ENCODE data around the gene MYO9B.

Gene MYO9B

GRCh38 chr19:17075864-17076542, 426 bp downstream of the MYO9B start:
- peak overlapping the region; percentile 95 for H3K4me3 Mint-ChIP-seq
- H3K36me3 Mint-ChIP-seq (ENCODE audit: low read depth): peaks cover 25% of the 10 kb centered on the region

DNA sequence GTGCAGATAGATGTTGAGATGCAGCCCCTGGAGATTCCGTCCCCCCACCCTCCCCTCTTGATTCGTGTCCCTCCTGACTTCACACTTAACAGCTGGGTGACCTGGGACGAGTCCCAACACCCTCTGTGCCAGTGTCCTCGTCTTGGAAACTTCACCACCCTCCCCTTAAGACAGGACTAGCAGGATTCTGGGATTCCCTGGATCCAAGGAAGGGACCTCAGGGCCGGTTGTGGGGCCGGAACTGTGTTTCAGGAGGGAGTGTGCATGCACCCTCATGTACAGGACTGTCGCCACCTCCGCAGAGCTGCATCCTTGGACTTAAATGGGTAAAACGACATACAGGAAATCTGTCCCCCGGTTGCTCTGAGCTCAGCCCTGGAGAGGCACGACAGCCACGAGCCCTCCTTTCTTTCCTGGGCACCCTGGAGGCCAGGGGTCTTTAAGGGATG, 990 bp downstream of the MYO9B start:
- H3K9me3 Mint-ChIP-seq: no peaks in the 10 kb centered on the region
- peaks cover 22% of the 10 kb centered on the region for H3K36me3 Mint-ChIP-seq (ENCODE audit: low read depth)

More at GRCh38 chr19:17075864-17076542, 426 bp downstream of the MYO9B start:
- peaks cover 64% of the 10 kb centered on the region for H3K4me1 Mint-ChIP-seq (ENCODE audit: low read depth)
- no peaks in the 10 kb centered on the region for H3K9me3 Mint-ChIP-seq
- peak overlapping the region; percentile 91 for H3K27ac Mint-ChIP-seq
- no peaks in the 10 kb centered on the region for H3K27me3 Mint-ChIP-seq

DNA sequence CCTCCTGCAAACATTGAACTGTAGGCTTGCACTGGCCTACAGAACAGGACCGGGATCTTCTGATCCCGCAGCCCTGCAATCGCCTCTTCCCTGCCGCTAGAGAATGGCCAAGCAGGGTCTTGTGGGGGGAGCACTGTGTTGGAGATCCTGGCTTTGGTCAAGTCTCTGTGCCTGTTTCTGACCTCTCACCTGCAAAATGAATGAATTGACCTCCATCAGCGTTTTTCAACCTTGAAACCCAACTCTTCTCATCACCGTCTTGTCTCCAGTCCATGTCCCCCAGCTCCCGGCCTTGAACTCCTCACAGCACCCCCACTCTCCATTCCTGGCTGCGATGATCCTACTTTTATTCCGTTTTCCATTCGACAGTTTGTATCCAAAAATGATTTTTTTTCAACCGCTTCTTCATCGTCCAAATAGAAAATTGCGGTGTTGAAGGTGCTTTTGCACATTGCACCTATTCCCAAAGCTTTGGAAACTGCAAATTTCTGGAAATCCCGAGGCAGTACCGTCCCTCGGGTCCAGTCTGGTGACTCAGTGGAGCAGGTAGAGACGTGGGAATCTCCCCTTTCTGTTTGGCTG, 2.0 kb downstream of the MYO9B start:
- Mint-ChIP-seq H3K36me3 (ENCODE audit: low read depth) (peaks cover 15% of the 10 kb centered on the region), H3K27me3 (no peaks in the 10 kb centered on the region), H3K27ac (no peak overlapping the region), H3K4me3 (peak overlapping the region; percentile 95), H3K4me1 (ENCODE audit: low read depth) (peaks cover 77% of the 10 kb centered on the region), H3K9me3 (no peaks in the 10 kb centered on the region)

More for the DNA sequence above, 990 bp downstream of the MYO9B start:
- Mint-ChIP-seq H3K4me3 (peak overlapping the region; percentile 95), H3K27me3 (no peaks in the 10 kb centered on the region), H3K27ac (peak overlapping the region; percentile 91), H3K4me1 (ENCODE audit: low read depth) (peaks cover 67% of the 10 kb centered on the region)

DNA sequence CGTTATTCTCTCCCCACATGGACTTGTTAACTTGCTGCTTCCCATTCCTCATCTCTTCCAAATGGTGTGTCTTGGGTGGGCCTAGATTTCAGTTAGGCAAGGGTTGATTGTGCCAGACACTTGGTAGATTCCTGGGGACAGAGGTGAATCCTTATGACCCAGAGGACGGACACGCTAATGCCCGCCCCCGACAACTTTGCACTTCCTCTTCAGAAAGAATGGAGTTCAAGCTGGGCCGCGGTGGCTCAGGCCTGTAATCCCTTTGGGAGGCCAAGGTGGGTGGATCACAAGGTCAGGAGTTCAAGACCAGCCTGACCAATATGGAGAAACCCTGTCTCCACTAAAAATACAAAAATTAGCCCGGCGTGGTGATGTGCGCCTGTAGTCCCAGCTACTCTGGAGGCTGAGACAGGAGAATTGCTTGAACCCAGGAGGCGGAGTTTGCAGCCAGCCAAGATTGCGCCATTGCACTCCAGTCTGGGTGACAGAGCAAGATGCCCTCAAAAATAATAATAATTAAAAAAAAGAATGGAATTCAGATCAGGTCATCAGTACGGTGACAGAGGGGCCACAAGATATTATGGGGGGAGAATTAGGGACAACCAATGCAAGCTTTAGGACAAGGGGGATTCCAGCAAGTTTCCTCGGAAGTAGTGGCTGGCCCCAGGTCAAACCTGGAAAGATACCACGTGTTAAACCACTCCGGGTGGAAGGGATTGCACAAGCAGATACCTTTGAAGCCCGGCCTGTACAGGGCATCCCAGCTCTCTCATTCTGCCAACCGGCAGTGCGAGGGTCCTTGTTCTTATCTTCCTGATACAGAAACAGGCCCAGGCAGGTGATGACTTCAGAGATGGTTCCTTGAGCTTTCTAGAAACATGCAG, 2.7 kb downstream of the MYO9B start:
- Mint-ChIP-seq H3K36me3 (ENCODE audit: low read depth) (peaks cover 7% of the 10 kb centered on the region), H3K4me1 (ENCODE audit: low read depth) (peaks cover 79% of the 10 kb centered on the region), H3K4me3 (peak overlapping the region; percentile 95), H3K9me3 (no peaks in the 10 kb centered on the region), H3K27ac (no peak overlapping the region), H3K27me3 (no peaks in the 10 kb centered on the region)

- Mint-ChIP-seq H3K4me1 (ENCODE audit: low read depth) (peaks cover 72% of the 10 kb centered on the region), H3K36me3 (ENCODE audit: low read depth) (peaks cover 3% of the 10 kb centered on the region), H3K27me3 (no peaks in the 10 kb centered on the region), H3K9me3 (no peaks in the 10 kb centered on the region), H3K4me3 (peak overlapping the region; percentile 65), H3K27ac (peak overlapping the region; percentile 84)
Observed at GRCh38 chr19:17078920-17079709, 3.5 kb downstream of the MYO9B start.

- peaks cover 65% of the 10 kb centered on the region for H3K4me1 Mint-ChIP-seq (ENCODE audit: low read depth)
Observed at GRCh38 chr19:17079710-17080439, 4.3 kb downstream of the MYO9B start.

DNA sequence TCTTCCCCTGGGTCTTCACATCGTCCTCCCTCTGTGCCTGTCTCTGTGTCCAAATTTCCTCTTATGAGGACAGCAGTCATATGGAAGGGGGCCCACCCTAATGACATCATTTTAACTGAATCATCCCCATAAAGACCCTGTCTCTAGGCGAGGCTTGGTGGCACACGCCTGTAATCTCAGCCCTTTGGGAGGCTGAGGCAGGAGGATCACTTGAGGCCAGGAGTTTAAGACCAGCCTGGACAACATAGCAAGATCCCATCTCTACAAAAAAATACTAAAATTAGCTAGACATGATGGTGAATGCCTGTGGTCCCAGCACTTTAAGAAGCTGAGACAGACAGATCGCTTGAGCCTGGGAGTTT, 4.8 kb downstream of the MYO9B start:
- H3K27ac Mint-ChIP-seq: peak overlapping the region; percentile 84
- peaks cover 3% of the 10 kb centered on the region for H3K36me3 Mint-ChIP-seq (ENCODE audit: low read depth)
- no peaks in the 10 kb centered on the region for H3K27me3 Mint-ChIP-seq
- H3K9me3 Mint-ChIP-seq: no peaks in the 10 kb centered on the region
- H3K4me1 Mint-ChIP-seq (ENCODE audit: low read depth): peaks cover 65% of the 10 kb centered on the region
- peak overlapping the region; percentile 56 for H3K4me3 Mint-ChIP-seq

More at GRCh38 chr19:17079710-17080439, 4.3 kb downstream of the MYO9B start:
- Mint-ChIP-seq H3K9me3 (no peaks in the 10 kb centered on the region), H3K27me3 (no peaks in the 10 kb centered on the region), H3K4me3 (peak overlapping the region; percentile 65), H3K36me3 (ENCODE audit: low read depth) (peaks cover 3% of the 10 kb centered on the region), H3K27ac (peak overlapping the region; percentile 84)

GRCh38 chr19:17081672-17082630, 6.4 kb downstream of the MYO9B start:
- no peak overlapping the region for H3K4me3 Mint-ChIP-seq
- peaks cover 63% of the 10 kb centered on the region for H3K4me1 Mint-ChIP-seq (ENCODE audit: low read depth)
- peaks cover 3% of the 10 kb centered on the region for H3K36me3 Mint-ChIP-seq (ENCODE audit: low read depth)
- H3K9me3 Mint-ChIP-seq: no peaks in the 10 kb centered on the region
- H3K27me3 Mint-ChIP-seq: no peaks in the 10 kb centered on the region
- peak overlapping the region; percentile 52 for H3K27ac Mint-ChIP-seq

DNA sequence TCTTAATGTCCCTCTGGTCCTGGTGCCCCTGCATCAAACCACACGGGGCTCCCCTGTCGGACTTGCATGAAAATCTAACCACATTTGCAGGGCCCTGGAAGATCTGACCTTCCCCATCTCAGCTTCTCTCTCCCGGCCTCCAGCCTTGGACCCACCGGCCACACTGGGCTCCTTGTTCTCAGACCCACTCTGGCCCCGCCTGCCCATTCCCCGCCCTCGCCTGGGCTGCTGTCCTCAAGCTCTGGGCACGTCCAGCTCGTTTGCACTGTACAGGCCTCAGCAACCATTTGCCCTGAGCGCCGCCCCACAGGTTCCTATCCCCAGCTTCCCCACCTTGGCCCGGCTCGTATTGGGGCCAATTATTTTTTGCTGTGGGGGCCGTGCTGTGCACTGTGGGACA, 10.5 kb downstream of the MYO9B start:
- Mint-ChIP-seq H3K4me1 (ENCODE audit: low read depth) (peaks cover 44% of the 10 kb centered on the region), H3K9me3 (no peaks in the 10 kb centered on the region), H3K4me3 (no peak overlapping the region), H3K27ac (no peak overlapping the region), H3K27me3 (no peaks in the 10 kb centered on the region), H3K36me3 (ENCODE audit: low read depth) (peaks cover 8% of the 10 kb centered on the region)

GRCh38 chr19:17086834-17087233, 11.3 kb downstream of the MYO9B start:
- peaks cover 45% of the 10 kb centered on the region for H3K4me1 Mint-ChIP-seq (ENCODE audit: low read depth)
- no peak overlapping the region for H3K27ac Mint-ChIP-seq
- peaks cover 8% of the 10 kb centered on the region for H3K36me3 Mint-ChIP-seq (ENCODE audit: low read depth)
- H3K27me3 Mint-ChIP-seq: no peaks in the 10 kb centered on the region
- no peaks in the 10 kb centered on the region for H3K9me3 Mint-ChIP-seq
- no peak overlapping the region for H3K4me3 Mint-ChIP-seq

DNA sequence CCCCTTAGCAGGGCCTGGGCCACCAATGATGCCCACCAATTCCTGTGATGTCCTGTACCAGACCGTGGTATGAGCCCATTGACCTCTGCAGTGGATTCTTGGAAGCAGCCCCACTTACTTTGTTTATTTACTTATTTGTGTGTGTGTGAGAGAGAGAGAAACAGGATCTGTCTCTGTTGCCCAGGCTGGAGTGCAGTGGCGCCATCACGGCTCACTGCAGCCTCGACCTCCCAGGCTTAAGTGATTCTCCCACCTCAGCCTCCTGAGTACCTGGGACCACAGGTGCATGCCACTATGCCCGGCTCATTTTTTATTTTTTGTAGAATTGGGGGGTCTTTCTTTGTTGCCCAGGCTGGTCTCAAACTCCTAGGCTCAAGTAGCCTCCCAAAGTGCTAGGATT, 13.0 kb downstream of the MYO9B start:
- Mint-ChIP-seq H3K4me1 (ENCODE audit: low read depth) (peaks cover 36% of the 10 kb centered on the region), H3K27ac (no peak overlapping the region), H3K9me3 (no peaks in the 10 kb centered on the region), H3K36me3 (ENCODE audit: low read depth) (peaks cover 8% of the 10 kb centered on the region), H3K27me3 (no peaks in the 10 kb centered on the region), H3K4me3 (no peak overlapping the region)

GRCh38 chr19:17090583-17090982, 15.0 kb downstream of the MYO9B start:
- Mint-ChIP-seq H3K9me3 (no peaks in the 10 kb centered on the region), H3K36me3 (ENCODE audit: low read depth) (peaks cover 8% of the 10 kb centered on the region), H3K27ac (peak overlapping the region; percentile 84), H3K27me3 (no peaks in the 10 kb centered on the region), H3K4me3 (peak overlapping the region; percentile 31), H3K4me1 (ENCODE audit: low read depth) (peaks cover 40% of the 10 kb centered on the region)

DNA sequence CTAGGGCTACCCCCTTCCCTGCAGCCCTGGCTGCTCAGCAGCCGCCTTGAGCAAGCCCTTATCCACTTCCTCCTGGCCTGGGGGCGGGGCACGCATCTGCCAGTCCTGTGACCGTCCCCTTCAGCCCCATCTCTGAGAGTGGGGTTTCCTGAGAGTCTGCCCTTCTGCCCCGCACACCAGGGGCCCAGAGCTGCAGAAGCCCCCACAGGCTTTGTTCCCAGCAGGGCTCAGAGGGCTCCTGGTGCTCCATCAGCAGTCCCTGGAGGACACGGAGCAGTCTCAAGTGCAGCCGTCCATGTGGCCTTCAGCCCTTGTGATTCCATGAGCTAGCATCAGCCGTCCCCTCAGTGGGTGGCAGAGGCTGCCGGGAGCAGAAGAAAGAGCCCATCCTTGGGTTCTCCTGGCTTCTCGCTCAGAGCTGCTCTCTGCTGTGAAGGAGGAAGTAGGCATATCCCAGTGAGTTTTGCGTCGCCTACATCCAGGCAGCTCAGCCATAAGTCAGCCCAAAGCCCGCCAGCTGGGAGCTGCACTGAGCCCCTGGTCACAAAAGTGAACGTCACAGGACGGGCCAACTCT, 16.3 kb downstream of the MYO9B start:
- Mint-ChIP-seq H3K4me1 (ENCODE audit: low read depth) (peaks cover 44% of the 10 kb centered on the region), H3K4me3 (no peak overlapping the region), H3K9me3 (no peaks in the 10 kb centered on the region), H3K27me3 (no peaks in the 10 kb centered on the region), H3K36me3 (ENCODE audit: low read depth) (peaks cover 8% of the 10 kb centered on the region), H3K27ac (no peak overlapping the region)
